Tibial nerve (tissue), 4 donors: ENCODE results near the gene CENPX.

Experiments
- EP300 ChIP-seq, 2 donors: sonication (generic); formaldehyde crosslinking; IDR thresholded peaks; one replicate each; pipeline ENCODE4 v1.6.1; 2017; ENCODE audit warnings: antibody characterized with exemption in 2 of 2, mild to moderate bottlenecking in 1 of 2
- POLR2A ChIP-seq, 2 donors: fragments of 450-650 bp; IDR thresholded peaks; one replicate each; pipeline ENCODE4 v1.6.1; 2017; ENCODE audit warnings: antibody characterized with exemption in 2 of 2, mild to moderate bottlenecking in 2 of 2, moderate library complexity in 2 of 2
- TF ChIP-seq, protein P1 (sequence below), 5 experiments: fragments of 200-600 bp in 3 of 5; fragments of 450-650 bp in 2 of 5; sonication (generic) in 3 of 5; IDR thresholded peaks; one replicate each; pipeline ENCODE4 v1.5.1; 2016 to 2019; ENCODE audit warnings: antibody characterized with exemption in 5 of 5, mild to moderate bottlenecking in 3 of 5, moderate library complexity in 2 of 5

DNA sequence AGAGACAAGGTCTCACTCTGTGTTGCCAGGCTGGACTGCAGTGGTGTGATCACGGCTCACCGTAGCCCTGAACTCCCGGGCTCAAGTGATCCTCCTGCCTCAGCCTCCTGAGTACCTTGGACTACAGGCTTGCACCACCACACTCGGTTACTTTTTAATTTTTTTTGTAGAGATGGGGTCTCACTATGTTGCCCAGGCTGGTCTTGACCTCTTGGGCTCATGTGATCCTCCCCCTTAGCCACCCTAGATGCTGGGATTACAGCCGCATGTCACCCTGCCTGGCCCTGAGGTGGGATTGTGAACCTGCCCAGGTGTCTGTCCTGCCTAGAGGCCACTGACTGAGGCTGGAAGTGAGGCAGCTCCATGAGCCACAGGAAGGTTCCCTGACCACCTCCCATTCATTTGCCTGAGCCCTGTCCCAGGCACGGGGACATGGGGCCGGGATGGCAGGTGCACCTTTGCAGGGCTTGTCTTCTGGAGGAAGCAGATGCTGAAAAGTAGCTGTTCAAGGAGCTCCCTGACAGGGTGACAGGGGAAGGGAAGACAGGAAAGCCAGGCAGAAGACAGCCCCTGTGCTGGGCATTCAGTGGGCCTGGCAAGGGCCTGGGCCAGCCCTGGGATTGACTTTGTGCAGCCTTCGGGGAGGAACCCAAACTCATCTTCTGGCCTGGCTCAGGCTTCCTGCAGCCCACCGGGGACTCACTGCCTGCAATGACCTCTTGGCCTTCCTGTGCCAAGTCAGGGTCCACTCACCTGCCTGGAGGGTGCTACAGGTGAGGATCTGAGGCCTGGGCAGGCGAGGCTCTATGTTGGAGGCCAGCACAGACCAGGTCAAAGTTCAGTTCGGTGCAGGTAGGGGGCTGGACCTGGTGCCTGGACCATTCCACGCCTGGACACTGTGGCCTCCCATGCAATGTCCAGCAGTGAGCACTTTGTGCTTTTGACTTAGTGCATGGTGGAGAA is 53.5 kb downstream of the CENPX start:
- TF ChIP-seq, protein P1, sequence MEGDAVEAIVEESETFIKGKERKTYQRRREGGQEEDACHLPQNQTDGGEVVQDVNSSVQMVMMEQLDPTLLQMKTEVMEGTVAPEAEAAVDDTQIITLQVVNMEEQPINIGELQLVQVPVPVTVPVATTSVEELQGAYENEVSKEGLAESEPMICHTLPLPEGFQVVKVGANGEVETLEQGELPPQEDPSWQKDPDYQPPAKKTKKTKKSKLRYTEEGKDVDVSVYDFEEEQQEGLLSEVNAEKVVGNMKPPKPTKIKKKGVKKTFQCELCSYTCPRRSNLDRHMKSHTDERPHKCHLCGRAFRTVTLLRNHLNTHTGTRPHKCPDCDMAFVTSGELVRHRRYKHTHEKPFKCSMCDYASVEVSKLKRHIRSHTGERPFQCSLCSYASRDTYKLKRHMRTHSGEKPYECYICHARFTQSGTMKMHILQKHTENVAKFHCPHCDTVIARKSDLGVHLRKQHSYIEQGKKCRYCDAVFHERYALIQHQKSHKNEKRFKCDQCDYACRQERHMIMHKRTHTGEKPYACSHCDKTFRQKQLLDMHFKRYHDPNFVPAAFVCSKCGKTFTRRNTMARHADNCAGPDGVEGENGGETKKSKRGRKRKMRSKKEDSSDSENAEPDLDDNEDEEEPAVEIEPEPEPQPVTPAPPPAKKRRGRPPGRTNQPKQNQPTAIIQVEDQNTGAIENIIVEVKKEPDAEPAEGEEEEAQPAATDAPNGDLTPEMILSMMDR (IDR thresholded peaks at IDR 0.05): no peak
- TF ChIP-seq POLR2A (IDR thresholded peaks at IDR 0.05): no peak
- TF ChIP-seq EP300 (IDR thresholded peaks at IDR 0.05): no peak
